HG03354 (cell line): ENCODE data around the gene KRTAP5-4.
"Not testable (repeated sequence)": the region's sequence is repeated elsewhere in the genome, so short reads cannot be mapped to it uniquely, and the experiment has no call there.

Experiments used
- ATAC-seq: cut with Tn5 transposase; IDR thresholded peaks from one replicate; pipeline ENCODE4 v1.9.1; 2021; ENCODE audit warnings: mild to moderate bottlenecking; ENCODE audit not compliant: unreplicated experiment, poor library complexity, severe bottlenecking

KRTAP5-4 gene, protein sequence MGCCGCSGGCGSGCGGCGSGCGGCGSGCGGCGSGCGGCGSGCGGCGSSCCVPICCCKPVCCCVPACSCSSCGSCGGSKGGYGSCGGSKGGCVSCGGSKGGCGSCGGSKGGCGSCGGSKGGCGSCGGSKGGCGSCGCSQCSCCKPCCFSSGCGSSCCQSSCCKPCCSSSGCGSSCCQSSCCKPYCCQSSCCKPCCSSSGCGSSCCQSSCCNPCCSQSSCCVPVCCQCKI

DNA sequence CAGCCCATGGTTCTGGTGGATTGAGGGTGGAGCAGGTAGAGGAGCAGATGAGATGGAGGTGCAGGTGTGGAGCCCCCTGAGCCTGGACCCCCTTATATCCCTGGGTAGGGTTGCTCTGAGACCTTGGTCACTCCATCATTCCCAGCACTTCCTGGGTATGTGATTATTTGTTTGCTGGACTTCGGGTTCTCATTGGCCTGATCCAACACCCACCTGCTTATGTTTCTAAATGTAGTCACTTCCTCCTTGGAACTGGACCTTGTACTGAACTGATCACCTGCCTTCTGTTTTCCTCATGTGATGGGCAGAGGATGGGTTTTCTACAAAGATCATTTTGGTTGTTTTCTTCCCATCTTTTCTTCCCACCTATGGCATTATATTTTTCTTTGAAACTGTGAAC lies at the start of gene KRTAP5-4:
TSS of gene KRTAP5-4 (minus strand) at position 53 of the 400 bp plus-strand sequence. CDS start at position 8, 45 bp downstream.
- no peak for ATAC-seq

DNA sequence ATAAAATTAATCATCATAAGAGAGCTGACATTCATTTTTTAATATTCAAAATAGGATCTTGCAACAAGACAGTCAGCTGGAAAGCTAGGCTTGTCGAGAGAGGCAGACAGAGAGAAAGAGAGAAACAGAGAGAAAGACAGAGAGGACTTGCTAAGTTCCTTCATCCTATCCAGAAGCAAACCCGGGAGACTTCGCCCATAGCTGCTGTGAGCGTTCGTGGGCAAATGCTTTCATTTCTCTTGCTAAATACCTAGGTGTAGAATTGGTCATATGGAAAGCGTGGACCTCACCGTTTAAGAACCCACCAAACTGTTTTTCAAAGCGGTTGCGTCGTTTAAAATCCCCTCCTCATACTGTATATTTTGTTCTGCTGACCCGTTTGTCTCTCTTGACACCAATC lies 49.7 kb upstream of the KRTAP5-4 start:
- ATAC-seq, result no peak

DNA sequence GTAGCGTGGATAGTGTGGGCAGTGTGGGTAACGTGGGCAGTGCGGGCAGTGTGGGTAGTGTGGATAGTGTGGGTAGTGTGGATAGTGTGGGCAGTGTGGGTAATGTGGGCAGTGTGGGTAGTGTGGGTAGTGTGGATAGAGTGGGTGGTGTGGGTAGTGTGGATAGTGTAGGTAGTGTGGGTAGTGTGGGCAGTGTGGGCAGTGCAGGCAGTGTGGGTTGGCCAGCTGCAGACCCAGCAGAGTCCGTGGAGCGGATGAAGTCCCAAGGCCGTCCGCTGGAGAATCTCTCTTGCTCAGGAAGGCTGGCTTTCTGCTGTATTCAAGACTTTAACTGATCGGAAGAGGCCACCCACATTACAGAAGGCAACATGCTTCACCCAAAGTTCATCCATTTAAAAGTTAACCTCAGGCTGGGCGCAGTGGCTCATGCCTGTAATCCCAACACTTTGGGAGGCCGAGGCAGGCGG lies 49.0 kb upstream of the KRTAP5-4 start:
- no peak for ATAC-seq

DNA sequence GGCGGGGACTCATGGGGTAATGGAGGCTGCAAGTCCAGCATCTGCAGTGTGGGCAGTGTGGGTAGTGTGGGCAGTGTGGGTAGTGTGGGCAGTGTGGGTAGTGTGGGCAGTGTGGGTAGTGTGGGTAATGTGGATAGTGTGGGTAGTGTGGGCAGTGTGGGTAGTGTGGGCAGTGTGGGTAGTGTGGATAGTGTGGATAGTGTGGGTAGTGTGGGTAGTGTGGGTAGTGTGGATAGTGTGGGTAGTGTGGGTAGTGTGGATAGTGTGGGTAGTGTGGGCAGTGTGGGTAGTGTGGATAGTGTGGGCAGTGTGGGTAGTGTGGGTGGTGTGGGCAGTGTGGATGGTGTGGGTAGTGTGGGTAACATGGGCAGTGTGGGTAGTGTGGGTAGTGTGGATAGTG lies 48.5 kb upstream of the KRTAP5-4 start:
- ATAC-seq, result not testable (repeated sequence)

DNA sequence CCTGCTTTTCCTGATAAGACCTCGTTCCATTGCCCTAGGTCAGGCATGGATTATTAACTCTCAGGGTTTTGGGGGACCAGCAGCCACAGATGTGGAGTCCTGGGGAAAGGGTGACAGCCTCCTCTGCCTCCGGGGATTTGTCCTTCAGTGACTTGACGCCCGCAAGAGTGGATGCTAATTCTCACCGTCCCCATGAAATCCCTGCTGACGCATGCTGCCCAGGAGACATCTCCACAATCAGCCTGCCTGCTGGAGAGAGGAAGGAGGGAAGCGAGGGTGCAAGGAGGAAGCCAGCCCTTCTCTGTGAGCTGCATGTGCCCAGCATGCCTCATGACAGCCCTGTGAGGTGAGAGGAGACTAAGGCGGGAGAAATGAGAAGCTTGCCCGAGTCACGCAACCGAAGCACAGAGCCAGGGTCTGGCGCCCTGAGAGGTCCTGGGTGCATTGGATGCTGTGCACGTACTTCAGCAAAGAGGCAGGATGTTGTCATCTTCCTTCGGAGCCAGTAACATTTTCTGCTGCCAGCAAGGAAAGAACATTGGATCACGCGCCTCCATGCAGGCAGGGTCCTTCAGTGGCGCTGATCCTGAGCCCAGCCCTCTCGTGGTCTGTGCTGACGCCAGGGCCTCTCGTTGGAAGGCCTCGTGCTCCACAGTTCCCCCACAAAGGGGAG lies 47.7 kb upstream of the KRTAP5-4 start:
- no peak for ATAC-seq

DNA sequence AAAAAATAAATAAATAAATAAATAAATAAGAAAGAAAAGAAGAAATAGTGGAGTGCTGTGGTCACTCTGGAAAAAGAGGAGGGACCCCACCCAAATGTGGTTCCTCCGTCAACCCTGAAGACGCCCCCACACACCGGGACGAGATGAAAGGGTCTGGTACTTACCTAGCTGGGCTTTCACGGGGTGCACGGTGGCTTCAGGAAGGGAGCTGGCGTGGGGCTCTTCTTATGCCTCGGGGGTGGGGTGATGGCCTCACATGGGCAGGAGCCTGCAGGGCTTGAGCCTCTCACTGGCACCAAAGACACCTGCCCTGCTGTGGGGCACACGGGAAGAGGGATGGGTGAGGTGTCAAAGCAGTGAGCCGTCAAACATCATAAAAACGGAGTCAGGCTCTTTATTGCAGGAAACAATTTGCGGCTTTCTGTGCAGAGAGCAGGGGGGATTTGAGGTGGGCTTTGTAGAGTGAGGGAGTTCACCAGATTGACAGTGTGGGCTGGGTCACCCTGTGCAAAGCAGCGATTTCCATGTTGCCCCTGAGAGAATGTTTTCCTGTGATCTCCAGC lies 47.1 kb upstream of the KRTAP5-4 start:
- ATAC-seq, result no peak

DNA sequence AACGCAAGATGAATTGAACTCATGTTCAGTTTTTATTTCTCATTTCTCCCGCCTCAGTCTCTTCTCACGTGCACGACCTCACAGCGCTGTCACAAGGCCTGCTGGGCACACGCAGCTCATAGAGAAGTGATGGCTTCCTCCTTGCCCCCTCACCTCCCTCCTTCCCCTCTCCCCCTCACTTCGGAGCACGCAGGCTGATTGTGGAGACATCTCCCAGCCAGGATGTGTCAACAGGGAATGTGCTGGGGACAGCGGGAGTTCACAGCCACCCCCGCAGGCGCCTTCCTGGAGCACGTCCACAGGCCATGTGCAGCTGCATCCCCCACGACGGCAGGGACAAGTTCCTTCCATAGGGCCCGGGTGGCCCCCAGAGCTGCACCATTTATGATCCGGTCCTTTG lies 46.0 kb upstream of the KRTAP5-4 start:
- ATAC-seq, result no peak

DNA sequence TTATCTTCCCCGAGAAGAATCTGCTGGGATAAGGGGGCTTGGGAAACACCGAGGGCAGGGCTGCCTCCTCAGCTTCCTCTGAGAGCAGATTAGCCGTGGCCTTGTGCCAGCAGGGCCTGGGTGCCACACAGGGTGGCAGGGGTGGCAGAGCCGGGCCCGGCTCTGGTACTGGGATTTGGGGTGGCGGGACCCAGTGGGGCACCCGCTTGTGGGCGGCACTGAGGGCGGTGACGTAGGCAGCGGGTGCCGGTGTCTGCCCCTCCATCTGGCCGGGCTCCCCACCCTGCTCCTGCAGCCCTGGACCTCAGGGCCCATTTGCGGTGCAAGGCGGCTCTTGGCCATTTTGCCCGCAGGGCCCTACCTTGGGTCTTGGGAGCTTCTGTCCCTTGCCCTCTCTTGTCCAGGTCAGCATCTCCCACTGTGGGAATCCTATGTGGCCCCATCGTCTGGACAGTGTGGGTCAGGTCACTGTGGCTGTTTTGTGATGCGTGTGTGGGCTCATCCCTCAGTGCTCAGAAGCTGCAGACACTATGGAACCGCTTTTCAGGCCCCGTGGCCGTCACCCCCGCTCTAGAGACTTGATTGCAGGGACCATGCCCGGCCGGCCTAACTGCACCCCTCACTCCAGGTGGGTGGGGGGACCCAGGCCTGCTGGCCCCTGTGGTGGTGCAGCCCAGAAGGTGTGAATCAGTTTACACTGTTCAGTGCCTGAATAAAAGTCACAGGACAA lies 45.3 kb upstream of the KRTAP5-4 start:
- ATAC-seq, result no peak

DNA sequence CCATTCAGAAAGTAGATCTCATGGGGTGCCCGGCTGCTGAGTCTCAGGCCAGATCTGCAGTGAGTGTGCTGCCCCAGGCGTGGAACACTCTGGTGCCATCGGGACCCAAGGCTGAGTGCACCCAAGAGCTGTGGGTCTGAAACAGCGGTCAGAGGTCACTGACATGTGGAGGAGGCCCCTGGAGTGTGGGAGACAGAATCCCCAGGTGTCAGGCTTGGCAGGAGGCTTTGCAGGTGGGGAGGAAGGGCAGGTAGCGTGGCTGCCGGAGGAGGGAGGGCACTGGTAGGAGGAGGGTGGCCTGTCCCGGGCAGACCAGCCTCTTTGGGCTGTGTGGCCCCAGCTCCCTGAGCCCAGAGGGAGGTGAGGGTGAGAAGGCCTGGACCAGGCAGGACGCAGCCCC lies 43.4 kb upstream of the KRTAP5-4 start:
- no peak for ATAC-seq

DNA sequence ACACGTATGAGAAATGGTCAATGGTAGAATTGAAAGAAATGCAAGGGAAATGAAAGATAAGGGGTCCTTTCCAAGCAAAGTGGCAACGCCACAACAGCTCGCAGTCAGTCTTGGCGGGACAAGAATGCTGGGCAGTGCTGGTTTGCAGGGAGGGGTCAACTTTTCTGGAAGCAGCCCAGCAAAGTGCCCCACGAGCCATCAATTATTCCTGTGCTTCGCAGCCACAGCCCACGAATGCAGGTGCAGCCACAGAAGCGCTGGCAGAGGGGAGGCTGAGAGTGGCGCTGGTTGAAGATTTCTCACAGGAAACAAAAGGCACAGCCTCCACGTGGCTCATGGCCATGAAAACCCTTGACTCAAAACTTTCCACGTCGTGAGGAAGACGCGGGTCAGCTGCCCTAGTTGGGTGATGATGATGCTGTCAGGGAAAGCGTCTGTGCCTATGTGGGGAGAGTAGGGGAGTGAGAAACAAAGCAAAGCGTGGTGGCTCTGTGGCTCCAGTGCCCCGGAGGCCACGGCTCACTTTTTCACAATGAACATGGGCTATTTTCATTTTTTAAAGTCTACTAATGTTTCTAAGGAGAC lies 40.9 kb upstream of the KRTAP5-4 start:
- not testable (repeated sequence) for ATAC-seq

DNA sequence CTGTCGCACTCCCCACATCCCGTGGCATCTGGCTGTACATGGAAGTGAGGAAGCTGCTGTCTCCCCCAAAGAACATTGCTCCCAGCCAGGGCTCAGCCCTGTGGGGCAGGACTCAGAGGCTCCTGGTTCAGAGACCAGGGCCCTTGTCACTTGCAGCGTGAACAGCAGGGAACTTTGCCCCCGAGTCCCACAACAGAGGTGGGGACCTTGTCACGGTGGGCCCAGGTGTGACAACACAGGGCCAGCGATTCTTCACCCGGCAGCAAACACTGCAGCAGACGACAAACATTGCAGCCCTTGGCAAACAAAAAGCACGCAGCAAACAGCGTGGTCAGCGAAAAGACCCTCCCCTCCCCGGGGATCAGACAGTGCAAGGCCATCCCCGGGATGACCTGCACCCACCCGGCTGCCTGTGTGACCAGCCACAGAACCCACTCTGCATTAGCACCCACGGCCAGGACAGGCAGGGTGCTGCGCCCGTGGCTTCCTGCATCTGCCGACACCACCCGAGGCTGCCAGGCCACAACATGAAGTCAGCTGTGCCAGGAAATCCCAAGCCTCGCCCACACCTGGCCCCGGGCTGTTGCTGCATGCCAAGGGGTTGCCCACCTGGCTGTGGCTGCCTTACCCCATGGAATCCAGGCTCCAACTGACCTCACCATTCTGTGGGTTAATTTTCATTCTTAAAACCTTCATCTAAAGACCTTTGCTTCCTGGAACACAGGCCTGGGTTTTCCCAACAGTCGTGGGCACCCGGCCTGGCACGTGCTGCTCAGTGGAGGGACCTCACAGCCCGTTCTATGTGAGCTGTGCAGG lies 39.7 kb upstream of the KRTAP5-4 start:
- ATAC-seq, result not testable (repeated sequence)

DNA sequence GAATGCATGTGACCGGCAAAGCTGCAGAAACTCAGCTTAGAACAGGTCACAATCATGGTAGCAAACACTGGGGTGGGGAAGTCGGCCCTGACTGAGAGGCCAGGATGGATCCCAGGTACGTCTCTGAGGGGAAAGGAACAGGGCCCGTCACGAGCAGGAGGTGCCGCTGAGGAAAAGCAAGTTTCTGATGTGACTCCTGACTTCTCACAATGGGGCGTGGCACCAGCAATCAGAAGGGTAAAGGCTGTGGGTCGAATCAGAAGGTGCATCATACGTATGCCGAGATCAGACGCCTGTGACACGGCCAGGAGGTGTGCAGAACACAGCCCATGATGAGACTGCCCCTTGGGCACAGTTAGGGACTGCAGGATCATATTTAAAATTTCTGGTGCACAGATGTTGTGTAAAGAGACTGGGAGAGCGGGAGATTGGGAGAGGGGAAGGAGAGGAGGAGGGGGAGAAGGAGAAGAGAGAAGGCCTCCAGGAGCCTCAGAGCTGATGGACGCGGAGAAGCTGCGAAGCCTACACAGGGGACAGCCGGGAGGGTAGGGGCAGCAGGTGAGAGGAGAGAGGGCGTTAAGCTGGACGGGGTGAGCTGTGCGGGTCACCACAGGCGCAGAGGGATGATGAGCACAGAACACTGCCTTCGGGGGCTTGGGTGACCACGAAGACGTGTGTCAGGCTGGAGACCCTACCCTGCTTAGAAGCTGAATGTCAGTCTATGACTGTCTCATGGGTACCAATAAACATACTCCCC lies 38.4 kb upstream of the KRTAP5-4 start:
- no peak for ATAC-seq

DNA sequence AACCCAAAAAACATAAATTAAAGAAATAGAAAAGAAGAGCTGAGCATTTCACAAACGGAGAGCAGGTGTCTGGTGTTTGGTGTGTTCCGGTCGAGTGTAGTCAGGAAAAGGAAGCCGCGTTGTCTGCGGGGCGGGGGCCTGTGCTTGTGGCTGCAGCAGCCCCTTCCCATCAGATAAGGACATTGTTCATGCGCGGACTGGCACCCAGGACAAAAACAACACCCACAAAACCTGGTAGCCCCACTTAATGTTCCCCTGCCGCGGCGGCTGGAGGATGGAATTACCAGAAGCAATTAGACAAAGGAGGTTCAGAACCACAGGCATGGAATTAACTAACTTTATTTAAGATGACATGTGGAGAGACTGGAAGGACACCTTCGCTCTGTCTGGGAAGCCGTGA lies 37.6 kb upstream of the KRTAP5-4 start:
- no peak for ATAC-seq

DNA sequence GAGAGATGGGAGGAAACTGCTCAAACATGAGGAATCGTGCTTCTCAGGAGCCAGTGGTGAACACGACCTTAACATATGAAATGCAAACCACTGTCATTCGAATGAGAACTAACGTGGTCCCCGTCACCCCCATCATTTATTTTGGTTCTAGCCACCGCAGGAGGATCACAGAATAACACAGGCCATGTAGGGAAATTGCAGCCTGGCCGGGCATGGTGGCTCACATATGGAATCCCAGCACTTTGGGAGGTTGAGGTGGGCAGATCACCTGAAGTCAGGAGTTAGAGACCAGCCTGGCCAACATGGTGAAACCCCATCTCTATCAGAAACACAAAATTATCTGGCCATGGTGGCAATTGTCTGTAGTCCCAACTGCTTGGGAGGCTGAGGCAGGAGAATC lies 34.7 kb upstream of the KRTAP5-4 start:
- ATAC-seq, result no peak

DNA sequence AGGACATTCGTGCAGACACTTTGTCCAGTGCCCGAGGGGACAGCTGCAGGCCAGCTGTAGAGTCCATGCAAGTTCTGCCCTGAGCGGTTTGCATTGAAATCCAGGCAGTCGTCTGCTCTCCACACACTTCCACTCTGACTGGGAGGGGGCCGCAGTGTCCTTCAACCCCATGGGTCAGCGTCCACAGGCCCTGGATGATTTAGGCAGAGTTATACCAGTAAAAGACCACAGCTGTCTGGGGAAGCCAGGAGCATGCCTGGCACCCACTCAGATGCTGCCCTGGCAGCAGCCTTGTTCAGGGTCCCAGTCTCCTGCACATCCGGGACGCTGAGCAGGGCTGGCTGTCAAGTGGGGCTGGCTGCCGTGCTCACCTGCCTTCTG lies 34.1 kb upstream of the KRTAP5-4 start:
- ATAC-seq, result no peak

DNA sequence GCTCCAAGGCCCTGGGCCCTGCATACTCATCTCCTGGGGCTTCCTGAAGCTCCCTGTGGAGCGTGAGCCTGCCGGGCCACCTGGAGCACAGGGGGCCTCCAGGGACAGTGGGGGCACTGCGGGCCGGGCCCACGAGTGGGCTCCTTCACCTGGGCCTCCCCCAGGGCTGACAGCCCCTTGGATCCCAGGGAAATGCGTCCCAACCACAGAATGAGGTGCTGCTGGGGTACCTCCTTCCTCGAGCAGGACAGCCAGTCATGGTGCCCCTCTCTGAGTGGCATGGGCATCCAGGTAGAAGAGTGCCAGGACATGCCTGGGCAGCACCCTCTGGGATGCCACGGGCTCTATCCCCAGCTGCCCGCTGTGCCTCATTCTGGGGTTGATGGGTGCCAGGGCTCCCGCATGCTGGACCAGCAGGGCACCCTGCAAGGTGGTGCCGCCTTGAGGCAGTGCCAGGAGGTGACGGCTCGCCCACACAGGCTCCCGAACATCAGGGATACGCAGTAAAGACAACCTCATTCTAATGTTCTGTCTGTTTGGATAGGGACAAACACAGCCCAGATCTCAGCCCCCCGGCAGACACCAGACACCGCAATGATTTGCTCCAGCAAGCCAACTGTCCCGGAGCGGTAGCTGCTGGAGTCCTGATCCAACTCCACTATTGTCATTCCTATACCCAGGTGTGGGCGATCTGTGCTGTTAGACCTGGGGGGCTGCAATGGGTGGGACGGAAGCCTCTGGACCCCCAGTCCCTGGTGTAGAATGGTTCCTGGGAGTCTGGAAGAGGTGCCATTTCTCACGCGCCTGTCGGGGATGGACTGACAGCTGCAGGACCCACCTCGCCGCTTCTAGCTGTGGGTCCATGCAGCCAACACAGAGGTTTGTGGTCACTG lies 33.5 kb upstream of the KRTAP5-4 start:
- no peak for ATAC-seq

DNA sequence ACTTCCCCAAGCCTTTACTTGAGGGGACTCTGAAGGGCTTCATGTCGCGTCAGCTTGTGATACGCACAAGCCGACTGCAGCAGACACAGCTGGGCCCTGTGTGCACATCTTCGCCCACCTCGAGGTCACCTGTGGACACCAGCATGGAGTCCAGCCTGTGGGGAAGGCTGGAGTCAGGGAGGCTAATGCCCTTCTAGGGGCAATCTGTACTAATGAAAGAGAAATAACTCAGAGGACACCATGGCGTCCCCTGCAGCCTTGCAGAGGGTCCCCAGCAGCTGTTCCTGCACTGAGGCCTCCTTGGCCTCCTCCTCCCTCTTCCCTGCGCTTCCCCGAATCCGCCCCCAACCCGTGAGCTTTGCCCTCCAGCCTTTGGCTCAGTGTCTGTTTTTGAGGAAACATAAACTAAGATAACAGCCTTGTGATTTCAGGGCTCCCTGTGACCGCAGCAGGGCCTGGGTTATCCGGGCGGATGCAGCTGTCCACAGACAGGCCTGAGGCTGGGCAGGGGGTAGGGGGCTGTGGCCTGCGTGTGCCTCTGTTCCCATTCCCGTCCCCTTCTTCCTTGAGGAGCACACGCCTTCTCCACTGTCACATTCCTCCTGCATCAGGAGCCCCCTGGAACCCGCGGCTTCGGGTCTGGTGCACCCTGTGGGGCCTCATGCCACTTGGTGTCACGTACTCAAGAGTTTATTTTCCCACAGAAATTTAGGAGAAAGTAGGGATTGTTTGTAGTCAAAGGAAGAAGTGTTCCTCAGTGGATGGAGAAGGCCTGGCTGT lies 32.6 kb upstream of the KRTAP5-4 start:
- ATAC-seq, result no peak
